ENCODE data around the gene CEP41. TPM values are rescaled to one million over a fixed set of nuclear protein-coding genes. Genes with fewer than 3 reads are reported as not detected.
A peak's percentile ranks its signal among the peaks of the same experiment; 100 is the strongest.

The CEP41 gene
- polyA plus RNA-seq, 1 donor from 2014 or later: 47.0 TPM

DNA sequence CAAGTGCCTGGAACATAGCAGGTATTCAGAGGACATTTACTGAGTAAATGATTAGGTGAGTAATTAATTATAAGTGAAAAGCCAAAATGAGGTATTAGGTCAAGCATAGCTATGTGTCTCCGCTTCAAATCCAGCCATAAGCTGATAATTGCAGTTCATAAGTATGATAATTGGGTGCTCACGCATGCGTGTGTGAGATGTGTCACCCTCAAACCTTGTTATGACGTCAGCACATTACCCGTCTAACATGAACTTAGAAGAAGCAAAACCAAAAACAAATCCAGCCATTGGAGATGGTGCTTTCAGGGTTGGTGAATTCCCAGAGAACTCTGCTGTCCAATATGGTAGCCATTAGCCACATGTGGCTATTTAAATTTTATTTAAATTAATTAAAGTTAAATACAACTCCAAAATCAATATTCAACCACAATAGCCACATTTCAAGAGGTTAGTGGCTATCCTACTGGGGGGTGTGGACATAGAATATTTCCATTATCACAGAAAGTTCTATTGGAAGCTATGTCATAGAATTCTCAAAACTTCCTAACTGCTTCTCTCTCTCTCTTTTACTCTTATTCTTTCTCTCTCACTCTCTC, 96.4 kb downstream of the CEP41 start, which contains the start of gene CPA5:
CPA5 (plus strand) TSS at position 546 of the 596 bp plus-strand sequence. CDS start 1,670 bp downstream, outside the sequence.
- H3K27me3 ChIP-seq (ENCODE audit: insufficient read depth, low read depth, low read length): no peaks in the 10 kb centered on the region
- no peaks in the 10 kb centered on the region for H4K20me1 ChIP-seq (ENCODE audit: insufficient read depth)
- no peaks in the 10 kb centered on the region for H3K36me3 ChIP-seq (ENCODE audit: insufficient read depth, low read length)
- TF ChIP-seq EZH2 (IDR thresholded peaks at IDR 0.05; ENCODE audit: borderline replicate concordance, insufficient read depth, low read length, poor library complexity, severe bottlenecking) (no peak), TAF1 (IDR thresholded peaks at IDR 0.05; ENCODE audit: low read depth) (no peak), REST (IDR thresholded peaks at IDR 0.05; ENCODE audit: borderline replicate concordance) (no peak), EP300 (conservative IDR thresholded peaks at IDR 0.05; ENCODE audit: poor library complexity, severe bottlenecking) (no peak)
- TF ChIP-seq, protein P1, sequence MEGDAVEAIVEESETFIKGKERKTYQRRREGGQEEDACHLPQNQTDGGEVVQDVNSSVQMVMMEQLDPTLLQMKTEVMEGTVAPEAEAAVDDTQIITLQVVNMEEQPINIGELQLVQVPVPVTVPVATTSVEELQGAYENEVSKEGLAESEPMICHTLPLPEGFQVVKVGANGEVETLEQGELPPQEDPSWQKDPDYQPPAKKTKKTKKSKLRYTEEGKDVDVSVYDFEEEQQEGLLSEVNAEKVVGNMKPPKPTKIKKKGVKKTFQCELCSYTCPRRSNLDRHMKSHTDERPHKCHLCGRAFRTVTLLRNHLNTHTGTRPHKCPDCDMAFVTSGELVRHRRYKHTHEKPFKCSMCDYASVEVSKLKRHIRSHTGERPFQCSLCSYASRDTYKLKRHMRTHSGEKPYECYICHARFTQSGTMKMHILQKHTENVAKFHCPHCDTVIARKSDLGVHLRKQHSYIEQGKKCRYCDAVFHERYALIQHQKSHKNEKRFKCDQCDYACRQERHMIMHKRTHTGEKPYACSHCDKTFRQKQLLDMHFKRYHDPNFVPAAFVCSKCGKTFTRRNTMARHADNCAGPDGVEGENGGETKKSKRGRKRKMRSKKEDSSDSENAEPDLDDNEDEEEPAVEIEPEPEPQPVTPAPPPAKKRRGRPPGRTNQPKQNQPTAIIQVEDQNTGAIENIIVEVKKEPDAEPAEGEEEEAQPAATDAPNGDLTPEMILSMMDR (IDR thresholded peaks at IDR 0.05; ENCODE audit: poor library complexity, severe bottlenecking): no peak
- H3K9ac ChIP-seq (ENCODE audit: low read length): peak within 1 kb of the TSS; percentile 55
- H3K9me2 ChIP-seq (ENCODE audit: insufficient read depth, low read length): no peaks in the 10 kb centered on the region
- peak within 1 kb of the TSS; percentile 23 for H3K4me3 ChIP-seq (ENCODE audit: low read length)
- H2AFZ ChIP-seq (ENCODE audit: low read depth, low read length): peak within 1 kb of the TSS; percentile 9
- H3K4me2 ChIP-seq (ENCODE audit: low read length): peak within 1 kb of the TSS; percentile 22
- H3K79me2 ChIP-seq (replicated peaks; ENCODE audit: insufficient read depth, low read length): no peaks in the 10 kb centered on the region
- peak within 1 kb of the TSS; percentile 81 for H3K27ac ChIP-seq (ENCODE audit: low read length)
- no peaks in the 10 kb centered on the region for H3K9me3 ChIP-seq (ENCODE audit: low read length)
- no peaks in the 10 kb centered on the region for H3F3A ChIP-seq (ENCODE audit: insufficient read depth, low read length, poor library complexity, severe bottlenecking)

Small RNA genes lying within 50 kb of the gene (small RNA-seq; reads per million reads assigned to genes)
- gene RF02148 (0 reads per million in 3 experiments), gene RF02149 (0 reads per million in 3 experiments), gene RF02150 (0 reads per million in 3 experiments)

Other genes with a start within 250 kb of the CEP41 start
- 14.6 and 20.2 TPM in 2 replicates for gene TMEM209, start 235.6 kb downstream of the CEP41 start, polyA plus RNA-seq
- not detected in 2 replicates for gene SSMEM1, start 233.2 kb downstream of the CEP41 start, polyA plus RNA-seq
- 0.41 TPM in 1 of 2 replicates, not detected in the other for gene CPA2, start 174.2 kb downstream of the CEP41 start, polyA plus RNA-seq
- gene CPA4, start 147.9 kb downstream of the CEP41 start, polyA plus RNA-seq: 8.9 and 9.2 TPM in 2 replicates
- gene CPA5, start 96.2 kb downstream of the CEP41 start, polyA plus RNA-seq: not detected in 2 replicates
- not detected in 2 replicates for gene CPA1, start 60.5 kb downstream of the CEP41 start, polyA plus RNA-seq
- 136 and 153 TPM in 2 replicates for gene MEST, start 51.1 kb upstream of the CEP41 start, polyA plus RNA-seq
- 37.9 and 41.0 TPM in 2 replicates for gene COPG2, start 227.7 kb upstream of the CEP41 start, polyA plus RNA-seq
- gene TSGA13, start 245.5 kb upstream of the CEP41 start, polyA plus RNA-seq: not detected in 2 replicates

Measured in neural cell (in vitro differentiated cells).